H1 (cell line): Measurements from ENCODE around the gene NCAPG2. TPM values are rescaled to one million over a fixed set of nuclear protein-coding genes. Genes with fewer than 3 reads are reported as not detected.

Source experiments
- CTCF ChIA-PET: fragments of 300-600 bp; sonication (Branson Sonifier 250); formaldehyde crosslinking; loops from one replicate; lab custom pipeline; 2021; ENCODE audit not compliant: partially characterized antibody; lab: Charles Lee
- POLR2A ChIA-PET: fragments of 300-600 bp; sonication (Branson Sonifier 250); formaldehyde crosslinking; loops from one replicate; lab custom pipeline; 2021; ENCODE audit warnings: inconsistent platforms; ENCODE audit not compliant: partially characterized antibody; lab: Charles Lee
- DNase-seq, 2 experiments: peaks; one replicate each; pipeline versions ENCODE4 v3.0.0 to v3.0.0-alpha.2; 2010 to 2022; ENCODE audit warnings: low spot score in 2 of 2, low read depth in 1 of 2, mixed read lengths in 1 of 2
- FAIRE-seq: peaks from 2 replicates; lab custom pipeline; 2011; peaks lifted over from hg19 to GRCh38; lab: Jason Lieb, UNC
- H2AFZ ChIP-seq: 2 replicates; pipeline ENCODE4 v1.8.1; 2012; ENCODE audit warnings: low read length, inconsistent platforms
- H2AK5ac ChIP-seq: 2 replicates; pipeline ENCODE4 v1.6.1; 2013; ENCODE audit warnings: low read depth, low read length
- H2BK120ac ChIP-seq: replicated peaks from 2 replicates; pipeline ENCODE3; 2013; ENCODE audit warnings: low read depth, low read length, inconsistent platforms
- H2BK12ac ChIP-seq: 2 replicates; pipeline ENCODE4 v1.6.1; 2013; ENCODE audit warnings: low read depth, low read length
- H2BK15ac ChIP-seq: 2 replicates; pipeline ENCODE4 v1.6.1; 2013; ENCODE audit warnings: low read length
- H2BK20ac ChIP-seq: 2 replicates; pipeline ENCODE4 v1.6.1; 2013; ENCODE audit warnings: low read length
- H2BK5ac ChIP-seq: 2 replicates; pipeline ENCODE4 v1.6.1; 2013; ENCODE audit warnings: low read depth, low read length
- H3K14ac ChIP-seq: 2 replicates; pipeline ENCODE4 v1.6.1; 2013; ENCODE audit warnings: inconsistent platforms; ENCODE audit not compliant: insufficient read length
- H3K18ac ChIP-seq: 2 replicates; pipeline ENCODE4 v1.6.1; 2013; ENCODE audit warnings: low read length; ENCODE audit errors: extremely low read depth
- H3K23ac ChIP-seq: 2 replicates; pipeline ENCODE4 v1.6.1; 2013; ENCODE audit warnings: inconsistent platforms; ENCODE audit not compliant: insufficient read length
- H3K23me2 ChIP-seq: 2 replicates; pipeline ENCODE4 v1.6.1; 2013; ENCODE audit warnings: low read depth, low read length
- H3K27ac ChIP-seq: 2 replicates; pipeline ENCODE4 v1.6.1; 2011; ENCODE audit warnings: low read depth, low read length, inconsistent platforms
- H3K27me3 ChIP-seq, 4 experiments: replicated peaks in 1 of 4; 1 replicate in 1 of 4; 2 replicates in 3 of 4; pipeline versions ENCODE4 v1.6.1 to v1.8.1; 2011 to 2013; ENCODE audit warnings: low read length in 3 of 4, mild to moderate bottlenecking in 3 of 4, inconsistent platforms in 2 of 4, mixed read lengths in 2 of 4, moderate library complexity in 1 of 4; ENCODE audit not compliant: control insufficient read depth in 3 of 4, insufficient read depth in 3 of 4; ENCODE audit errors: extremely low read depth in 1 of 4
- H3K36me3 ChIP-seq, 4 experiments: 2 replicates each; pipeline versions ENCODE4 v1.6.1 to v1.8.1; 2011 to 2013; ENCODE audit warnings: mild to moderate bottlenecking in 4 of 4, low read length in 3 of 4, moderate library complexity in 2 of 4, control low read depth in 1 of 4, inconsistent platforms in 1 of 4; ENCODE audit not compliant: insufficient read depth in 4 of 4, control insufficient read depth in 2 of 4
- H3K4ac ChIP-seq: replicated peaks from 2 replicates; pipeline ENCODE3; 2013; ENCODE audit warnings: low read length, low read depth, mixed read lengths, inconsistent platforms; ENCODE audit not compliant: insufficient read length
- H3K4me1 ChIP-seq, 4 experiments: replicated peaks in 1 of 4; 1 replicate in 1 of 4; 2 replicates in 3 of 4; pipeline versions ENCODE4 v1.6.1 to v1.8.1; 2011 to 2013; ENCODE audit warnings: low read length in 3 of 4, inconsistent platforms in 2 of 4, mixed read lengths in 1 of 4; ENCODE audit not compliant: insufficient read depth in 4 of 4, control insufficient read depth in 3 of 4
- H3K4me2 ChIP-seq, 2 experiments: 2 replicates each; pipeline versions ENCODE4 v1.6.1 to v1.8.1; 2011 to 2013; ENCODE audit warnings: low read depth in 2 of 2, low read length in 2 of 2, control low read depth in 1 of 2, inconsistent platforms in 1 of 2, mild to moderate bottlenecking in 1 of 2; ENCODE audit not compliant: insufficient read depth in 1 of 2
- H3K4me3 ChIP-seq, 4 experiments: fragments of 200-600, 300-600 bp in 1 of 4; sonication (generic), shearing (Covaris generic), sonication (Bioruptor Twin) in 1 of 4; 2 replicates each; pipeline versions ENCODE4 v1.5.1 to v1.8.1; 2011 to 2016; ENCODE audit warnings: low read length in 4 of 4, low read depth in 3 of 4, control low read depth in 2 of 4, inconsistent platforms in 2 of 4, mild to moderate bottlenecking in 2 of 4, mixed read lengths in 1 of 4, moderate library complexity in 1 of 4; ENCODE audit not compliant: insufficient read depth in 2 of 4; ENCODE audit errors: extremely low read depth in 1 of 4
- H3K56ac ChIP-seq: replicated peaks from 2 replicates; pipeline ENCODE3; 2013; ENCODE audit warnings: low read depth, mild to moderate bottlenecking, mixed read lengths, low read length, inconsistent platforms; ENCODE audit not compliant: insufficient read length
- H3K79me1 ChIP-seq: 2 replicates; pipeline ENCODE4 v1.6.1; 2013; ENCODE audit warnings: low read depth, low read length, control low read depth
- H3K79me2 ChIP-seq, 2 experiments: 2 replicates each; pipeline versions ENCODE4 v1.6.1 to v1.8.1; 2012 to 2013; ENCODE audit warnings: low read length in 2 of 2, mild to moderate bottlenecking in 2 of 2, inconsistent platforms in 1 of 2; ENCODE audit not compliant: insufficient read depth in 2 of 2, control insufficient read depth in 1 of 2
- H3K9ac ChIP-seq, 4 experiments: replicated peaks in 1 of 4; 1 replicate in 1 of 4; 2 replicates in 3 of 4; pipeline versions ENCODE4 v1.6.1 to v1.8.1; 2011 to 2013; ENCODE audit warnings: low read depth in 3 of 4, low read length in 3 of 4, control low read depth in 2 of 4, mild to moderate bottlenecking in 2 of 4, moderate library complexity in 2 of 4, inconsistent platforms in 1 of 4; ENCODE audit errors: extremely low read depth in 1 of 4
- H3K9me3 ChIP-seq, 2 experiments: 2 replicates each; pipeline versions ENCODE4 v1.6.1 to v1.8.1; 2012 to 2013; ENCODE audit warnings: mild to moderate bottlenecking in 2 of 2, moderate library complexity in 2 of 2, control low read depth in 1 of 2, inconsistent platforms in 1 of 2, low read depth in 1 of 2, low read length in 1 of 2, mixed read lengths in 1 of 2; ENCODE audit not compliant: insufficient read depth in 2 of 2
- H4K20me1 ChIP-seq, 2 experiments: replicated peaks in 1 of 2; 2 replicates each; pipeline versions ENCODE3 to v1.8.1; 2011 to 2013; ENCODE audit warnings: inconsistent platforms in 2 of 2, low read length in 2 of 2, mild to moderate bottlenecking in 1 of 2; ENCODE audit not compliant: insufficient read depth in 2 of 2, control insufficient read depth in 1 of 2
- H4K5ac ChIP-seq: 2 replicates; pipeline ENCODE4 v1.6.1; 2013; ENCODE audit warnings: low read length, low read depth, mixed read lengths, inconsistent platforms; ENCODE audit not compliant: insufficient read length
- H4K8ac ChIP-seq: 2 replicates; pipeline ENCODE4 v1.8.0; 2013; ENCODE audit warnings: mild to moderate bottlenecking, moderate library complexity, low read length, inconsistent platforms; ENCODE audit not compliant: insufficient read depth; ENCODE audit errors: extremely low read depth
- H4K91ac ChIP-seq: replicated peaks from 2 replicates; pipeline ENCODE3; 2013; ENCODE audit warnings: low read length, mixed read lengths, inconsistent platforms; ENCODE audit not compliant: insufficient read length
- CEBPB ChIP-seq: IDR thresholded peaks from 2 replicates; pipeline ENCODE4 v1.6.1; 2012; ENCODE audit warnings: low read depth, low read length
- EGR1 ChIP-seq: IDR thresholded peaks from 2 replicates; pipeline ENCODE4 v1.6.1; 2011; ENCODE audit warnings: low read depth, low read length, borderline replicate concordance
- NRF1 ChIP-seq: IDR thresholded peaks from 2 replicates; pipeline ENCODE4 v1.6.1; 2011; ENCODE audit warnings: mild to moderate bottlenecking, low read depth, low read length, improper control_type of control experiment
- RAD21 ChIP-seq, 2 experiments: IDR thresholded peaks in 1 of 2; conservative IDR thresholded peaks in 1 of 2; 2 replicates each; pipeline ENCODE4 v1.6.1; 2011; ENCODE audit warnings: low read depth in 2 of 2, low read length in 2 of 2, improper control_type of control experiment in 1 of 2, inconsistent platforms in 1 of 2, mild to moderate bottlenecking in 1 of 2, moderate library complexity in 1 of 2
- RFX5 ChIP-seq: IDR thresholded peaks from 2 replicates; pipeline ENCODE4 v1.6.1; 2011; ENCODE audit warnings: low read depth, low read length, improper control_type of control experiment, borderline replicate concordance
- SIX5 ChIP-seq: IDR thresholded peaks from 2 replicates; pipeline ENCODE4 v1.6.1; 2011; ENCODE audit warnings: mild to moderate bottlenecking, low read depth, low read length
- YY1 ChIP-seq: IDR thresholded peaks from 2 replicates; pipeline ENCODE4 v1.6.1; 2011; ENCODE audit warnings: low read depth, mild to moderate bottlenecking, low read length
- WGBS, 2 experiments: shearing (Covaris generic) in 1 of 2; methylation state at CpG; one replicate each; pipeline versions ENCODE4 v1.1.6 to v1.1.7; 2013 to 2015; ENCODE audit warnings: low lambda C conversion rate in 2 of 2, mixed read lengths in 2 of 2, inconsistent platforms in 1 of 2, low coverage in 1 of 2, missing lambda C conversion rate in 1 of 2; ENCODE audit not compliant: insufficient replicate concordance in 2 of 2, insufficient coverage in 1 of 2, insufficient read length in 1 of 2; ENCODE audit errors: extremely low coverage in 1 of 2, missing lambda C conversion rate in 1 of 2; 5-methylcytosine and 5-hydroxymethylcytosine counted together
- polyA plus RNA-seq, 7 experiments: library from polyadenylated mRNA; depleted of rRNA in 3 of 7; stranded (reverse) in 5 of 7; unstranded in 2 of 7; fragments of >200 nt in 5 of 7; fragments of 200-250 nt in 2 of 7; gene quantifications; 1 replicate in 5 of 7; 2 replicates in 1 of 7; 4 replicates in 1 of 7; pipeline versions ENCODE4 v1.2.1 to v1.2.3, GENCODE V29; 2011 to 2013; ENCODE audit warnings: missing spikeins in 2 of 7, mixed read lengths in 2 of 7
- total RNA-seq: library from RNA; stranded (reverse); fragmentation: NEBNext Ultra II Directional; extraction: Animal tissue kit (Norgen Biotek cat#: 25700); gene quantifications from 2 replicates; pipeline ENCODE4 v1.2.1, GENCODE V29; 2021
- TF ChIP-seq, protein P1 (sequence below), 3 experiments: IDR thresholded peaks; 1 replicate in 2 of 3; 2 replicates in 1 of 3; pipeline versions ENCODE4 v1.5.1 to v1.6.1; 2011; ENCODE audit warnings: low read length in 3 of 3, mild to moderate bottlenecking in 3 of 3, inconsistent platforms in 2 of 3, low read depth in 1 of 3, moderate library complexity in 1 of 3; ENCODE audit not compliant: insufficient read depth in 1 of 3; ENCODE audit errors: control extremely low read depth in 1 of 3

Gene NCAPG2
- total and polyA plus RNA-seq, 2 of the 8 experiments (the other 6 are each of a cell fraction or from before 2014, with no cell fraction given), result 49.9 to 119 TPM

DNA sequence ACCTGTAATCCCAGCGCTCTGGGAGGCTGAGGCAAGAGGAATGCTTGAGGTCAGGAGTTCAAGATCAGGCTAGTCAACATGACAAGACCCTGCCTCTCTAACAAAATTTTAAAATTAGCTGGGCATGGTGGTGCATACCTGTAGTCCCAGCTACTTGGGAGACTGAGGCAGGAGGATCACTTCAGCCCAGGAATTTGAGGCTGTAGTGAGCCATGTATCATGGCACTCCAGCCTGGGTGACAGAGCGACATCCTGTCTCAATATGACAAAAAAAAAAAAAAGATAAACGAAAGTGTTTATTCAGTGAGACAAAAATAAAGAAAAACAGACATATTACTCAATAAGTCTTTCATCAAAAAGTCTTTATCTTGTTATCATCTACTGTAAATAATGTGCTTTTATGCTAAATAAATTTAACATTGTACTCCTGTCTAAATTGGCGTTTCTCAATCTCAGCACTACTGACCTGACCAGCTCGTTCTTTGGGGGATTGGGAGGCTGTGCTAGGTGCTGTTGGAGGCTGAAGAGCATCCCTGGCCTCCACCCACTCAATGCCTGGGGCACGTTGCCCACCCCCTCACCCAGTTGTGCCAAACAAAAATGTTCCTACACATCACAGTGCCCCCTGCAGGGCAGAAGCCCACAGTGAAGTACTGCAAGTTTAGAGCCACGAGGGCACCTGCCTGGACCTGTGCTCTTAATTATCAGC is 57.7 kb downstream of the NCAPG2 start:
- FAIRE-seq (no peak), DNase-seq (peak in 1 of 2 experiments; percentile 77)
- no peak for TF ChIP-seq RFX5
- TF ChIP-seq, protein P1, sequence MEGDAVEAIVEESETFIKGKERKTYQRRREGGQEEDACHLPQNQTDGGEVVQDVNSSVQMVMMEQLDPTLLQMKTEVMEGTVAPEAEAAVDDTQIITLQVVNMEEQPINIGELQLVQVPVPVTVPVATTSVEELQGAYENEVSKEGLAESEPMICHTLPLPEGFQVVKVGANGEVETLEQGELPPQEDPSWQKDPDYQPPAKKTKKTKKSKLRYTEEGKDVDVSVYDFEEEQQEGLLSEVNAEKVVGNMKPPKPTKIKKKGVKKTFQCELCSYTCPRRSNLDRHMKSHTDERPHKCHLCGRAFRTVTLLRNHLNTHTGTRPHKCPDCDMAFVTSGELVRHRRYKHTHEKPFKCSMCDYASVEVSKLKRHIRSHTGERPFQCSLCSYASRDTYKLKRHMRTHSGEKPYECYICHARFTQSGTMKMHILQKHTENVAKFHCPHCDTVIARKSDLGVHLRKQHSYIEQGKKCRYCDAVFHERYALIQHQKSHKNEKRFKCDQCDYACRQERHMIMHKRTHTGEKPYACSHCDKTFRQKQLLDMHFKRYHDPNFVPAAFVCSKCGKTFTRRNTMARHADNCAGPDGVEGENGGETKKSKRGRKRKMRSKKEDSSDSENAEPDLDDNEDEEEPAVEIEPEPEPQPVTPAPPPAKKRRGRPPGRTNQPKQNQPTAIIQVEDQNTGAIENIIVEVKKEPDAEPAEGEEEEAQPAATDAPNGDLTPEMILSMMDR (IDR thresholded peaks at IDR 0.05; ENCODE audit: control extremely low read depth in 1 of 3, insufficient read depth in 1 of 3, low read depth in 1 of 3, low read length in 3 of 3), result peak; percentile 50 to 74 (median 67)
- peak; percentile 51; the same call in 1 of the 2 replicates for TF ChIP-seq EGR1
- no peak for TF ChIP-seq NRF1
- no peak for TF ChIP-seq CEBPB
- TF ChIP-seq SIX5, result no peak
- TF ChIP-seq RAD21 (IDR thresholded peaks at IDR 0.05 in 1 of 2, conservative IDR thresholded peaks at IDR 0.05 in 1 of 2; ENCODE audit: low read depth in 2 of 2, low read length in 2 of 2), result peak; percentile 34 to 58; a peak in 3 of 4 replicates
- no peak for TF ChIP-seq YY1
- Histone ChIP-seq H3K9ac (no peak overlapping the region), H4K5ac (no peak overlapping the region), H4K91ac (no peak overlapping the region), H3K14ac (no peak overlapping the region), H3K4me1 (no peaks in the 10 kb centered on the region), H4K8ac (no peak overlapping the region), H4K20me1 (peaks cover 0 to 5% of the 10 kb centered on the region in 2 experiments), H2BK20ac (no peak overlapping the region), H2AK5ac (no peak overlapping the region), H3K4me3 (no peak overlapping the region), H2BK12ac (no peak overlapping the region), H3K9me3 (no peaks in the 10 kb centered on the region), H3K56ac (no peak overlapping the region), H2BK120ac (no peak overlapping the region), H3K23me2 (peaks cover 2% of the 10 kb centered on the region; the same call in 1 of the 2 replicates), H2BK5ac (no peak overlapping the region), H2BK15ac (no peak overlapping the region), H3K4ac (no peak overlapping the region), H3K79me2 (peaks cover 3 to 20% of the 10 kb centered on the region in 2 experiments), H3K27ac (no peak overlapping the region), H3K4me2 (no peak overlapping the region), H3K23ac (no peak overlapping the region), H3K27me3 (no peaks in the 10 kb centered on the region), H2AFZ (no peak overlapping the region), H3K36me3 (peaks cover 33 to 75% (median 59%) of the 10 kb centered on the region in 4 experiments), H3K18ac (no peak overlapping the region), H3K79me1 (peaks cover 3% of the 10 kb centered on the region)
- WGBS, 2 experiments, result 93% methylated on average over 7 of the region's 7 CpGs; no CpG with 5 or more reads in 1 of the 2 experiments
- ChIA-PET CTCF (interaction anchor here (0.6 to 2.6 kb wide), 28 partner anchors 8 to 660 kb away, joined by 3 to 19 read pairs (median 3); no protein-coding TSS in a partner anchor), POLR2A (interaction anchor here (0.6 to 1.0 kb wide), 4 partner anchors 9 to 106 kb away, joined by 3 to 4 read pairs (median 3); no protein-coding TSS in a partner anchor)
